Activated naive CD8-positive, alpha-beta T cell treated with anti-CD3 and anti-CD28 coated beads, Interleukin-2, amount 10 ng/mL, durations not matched to agents 7 days and 5 days (primary cell): Measurements from ENCODE around the gene KANK2. TPM values are rescaled to one million over a fixed set of nuclear protein-coding genes. Genes with fewer than 3 reads are reported as not detected.
"Not testable (repeated sequence)": the region's sequence is repeated elsewhere in the genome, so short reads cannot be mapped to it uniquely, and the experiment has no call there.

Experiments
- ATAC-seq: fragments of 150-1000 bp; cut with Tn5 transposase; one replicate; pipeline ENCODE4 v1.10.0; 2021; ENCODE audit warnings: low read depth, moderate library complexity
- POLR2A ChIA-PET: fragments of 350-600 bp; sonication (Branson Sonifier 250); formaldehyde crosslinking; loops from one replicate; lab custom pipeline; 2021; ENCODE audit warnings: antibody characterized with exemption; lab: Charles Lee
- DNase-seq: peaks from one replicate; pipeline ENCODE4 v3.0.0; 2021
- H3K27ac Mint-ChIP-seq: one replicate; pipeline ENCODE4 v1.8.0; 2022; ENCODE audit warnings: mild to moderate bottlenecking, mixed read lengths
- H3K27me3 Mint-ChIP-seq: one replicate; pipeline ENCODE4 v1.8.0; 2022; ENCODE audit warnings: mild to moderate bottlenecking, moderate library complexity, mixed read lengths
- H3K36me3 Mint-ChIP-seq: one replicate; pipeline ENCODE4 v1.8.0; 2021; ENCODE audit warnings: mild to moderate bottlenecking, mixed read lengths
- H3K4me1 Mint-ChIP-seq: one replicate; pipeline ENCODE4 v1.8.0; 2021; ENCODE audit warnings: mixed read lengths
- H3K4me3 Mint-ChIP-seq: one replicate; pipeline ENCODE4 v1.8.0; 2022; ENCODE audit warnings: mild to moderate bottlenecking, moderate library complexity, mixed read lengths
- H3K9me3 Mint-ChIP-seq: one replicate; pipeline ENCODE4 v1.8.0; 2021; ENCODE audit warnings: mixed read lengths
- total RNA-seq, 2 experiments: library from RNA; stranded (reverse); gene quantifications; one replicate each; pipeline ENCODE4 v1.2.3, GENCODE V29; 2021

KANK2 gene
- total RNA-seq, 2 experiments from 2014 or later = 5.3 to 7.9 TPM

DNA sequence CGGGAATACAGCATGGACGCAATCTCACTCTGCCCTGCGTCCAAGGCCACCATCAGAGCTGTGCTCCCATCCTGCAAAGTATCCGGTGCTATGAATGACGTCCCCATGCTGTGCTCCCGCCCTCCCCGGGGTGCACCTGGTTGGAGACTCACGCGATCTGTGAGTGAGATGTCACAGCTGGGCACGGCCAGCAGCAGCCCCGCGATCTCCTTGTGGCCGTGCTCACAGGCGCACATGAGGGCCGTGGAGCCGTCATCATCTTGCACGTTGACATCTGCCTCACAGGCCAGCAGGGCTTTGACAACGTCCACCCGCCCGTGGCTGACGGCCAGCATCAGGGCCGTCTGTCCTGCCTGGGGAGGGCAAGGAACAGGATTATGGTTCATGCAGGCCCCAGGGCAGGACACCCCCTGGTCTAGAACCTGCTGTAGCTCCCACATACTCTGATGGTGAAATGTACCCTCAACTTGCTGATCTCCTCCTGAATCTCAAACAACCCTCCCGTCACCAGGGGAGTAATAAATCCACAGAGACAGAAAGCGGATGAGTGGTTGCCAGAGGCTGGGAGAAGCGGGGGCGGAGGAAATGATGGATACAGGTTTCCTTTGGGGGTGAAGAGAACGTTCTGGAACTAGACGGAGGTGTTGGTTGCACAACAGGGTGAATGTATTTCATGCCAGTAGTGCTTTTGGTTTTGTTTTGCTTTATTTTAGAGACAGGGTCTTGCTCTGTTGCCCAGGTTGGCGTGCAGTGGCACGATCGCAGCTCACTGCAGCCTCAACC, 27.3 kb downstream of the KANK2 start:
- Mint-ChIP-seq H3K27me3 (peaks cover 2% of the 10 kb centered on the region), H3K27ac (no peak overlapping the region), H3K4me1 (no peaks in the 10 kb centered on the region), H3K4me3 (no peak overlapping the region), H3K9me3 (no peaks in the 10 kb centered on the region), H3K36me3 (no peaks in the 10 kb centered on the region)
- ATAC-seq (no peak), DNase-seq (no peak)
- POLR2A ChIA-PET = no interaction called here

DNA sequence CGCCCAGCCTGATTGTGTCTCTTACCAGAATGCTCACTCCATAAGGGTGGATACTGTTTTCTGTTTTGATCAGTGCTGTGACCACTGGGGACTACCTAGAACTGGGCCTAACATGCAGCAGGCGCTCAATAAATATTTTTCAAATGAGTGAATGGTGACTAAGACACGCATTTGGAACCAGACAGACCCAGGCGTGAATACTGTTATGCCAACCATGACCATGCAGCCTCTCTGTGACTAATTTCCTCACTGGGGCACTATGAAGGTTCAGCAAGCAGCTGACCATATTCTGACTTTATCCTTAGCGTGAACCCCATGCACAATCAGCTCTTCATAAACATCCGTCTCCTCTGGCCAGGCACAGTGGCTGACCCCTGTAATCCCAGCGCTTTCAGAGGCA, 28.8 kb downstream of the KANK2 start:
- DNase-seq (no peak), ATAC-seq (no peak)
- H3K4me3 Mint-ChIP-seq = no peak overlapping the region
- H3K27ac Mint-ChIP-seq = no peak overlapping the region
- no peaks in the 10 kb centered on the region for H3K9me3 Mint-ChIP-seq
- peaks cover 2% of the 10 kb centered on the region for H3K27me3 Mint-ChIP-seq
- POLR2A ChIA-PET = no interaction called here
- H3K4me1 Mint-ChIP-seq = no peaks in the 10 kb centered on the region
- H3K36me3 Mint-ChIP-seq = no peaks in the 10 kb centered on the region

DNA sequence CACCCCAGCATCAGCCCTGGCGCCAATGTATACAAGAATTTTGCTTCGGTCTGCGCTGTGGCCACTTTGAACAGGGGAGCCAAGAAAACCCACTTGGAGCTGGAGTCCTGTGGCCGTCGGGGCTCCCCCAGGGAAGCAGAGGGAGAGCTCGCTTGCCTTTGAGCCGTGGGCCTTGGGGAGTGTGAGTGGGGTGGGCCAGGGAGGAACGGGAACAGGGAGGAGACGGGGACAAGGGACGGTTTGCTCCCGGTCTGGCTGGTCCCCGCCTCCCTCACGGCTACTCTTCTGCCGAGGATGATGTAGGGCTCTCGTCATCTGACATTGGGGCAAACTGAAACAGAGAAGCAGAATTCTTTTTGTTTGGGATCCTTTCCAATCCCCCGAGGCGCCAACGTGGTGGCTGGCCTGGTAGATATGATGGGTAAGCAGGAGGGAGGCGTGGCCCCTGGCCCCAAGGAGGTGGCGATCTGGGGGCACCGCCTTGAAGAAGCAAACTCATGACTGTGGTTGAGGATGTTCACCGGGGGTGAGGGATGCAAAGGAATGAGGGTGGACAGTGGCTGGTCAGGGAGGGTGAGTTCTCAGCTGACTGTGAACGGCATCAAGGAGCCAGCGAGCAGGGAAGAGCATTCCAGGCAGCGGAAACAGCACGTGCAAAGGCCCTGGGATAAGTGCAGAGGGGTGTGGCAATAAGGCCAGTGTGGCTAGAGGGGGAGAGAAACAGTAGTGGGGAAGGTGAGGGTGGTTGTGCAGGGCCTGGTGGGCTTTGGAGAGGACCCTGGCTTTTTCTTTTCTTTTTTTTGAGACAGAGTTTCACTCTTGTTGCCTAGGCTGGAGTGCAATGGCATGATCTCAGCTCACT, 30.8 kb downstream of the KANK2 start:
- H3K27ac Mint-ChIP-seq = no peak overlapping the region
- DNase-seq (no peak), ATAC-seq (no peak)
- H3K27me3 Mint-ChIP-seq = peaks cover 2% of the 10 kb centered on the region
- H3K4me1 Mint-ChIP-seq = no peaks in the 10 kb centered on the region
- no peaks in the 10 kb centered on the region for H3K9me3 Mint-ChIP-seq
- no peaks in the 10 kb centered on the region for H3K36me3 Mint-ChIP-seq
- POLR2A ChIA-PET = interaction anchor here (0.7 kb wide), 1 partner anchor 23 kb away, joined by 3 read pairs; no protein-coding TSS in a partner anchor
- H3K4me3 Mint-ChIP-seq = no peak overlapping the region

DNA sequence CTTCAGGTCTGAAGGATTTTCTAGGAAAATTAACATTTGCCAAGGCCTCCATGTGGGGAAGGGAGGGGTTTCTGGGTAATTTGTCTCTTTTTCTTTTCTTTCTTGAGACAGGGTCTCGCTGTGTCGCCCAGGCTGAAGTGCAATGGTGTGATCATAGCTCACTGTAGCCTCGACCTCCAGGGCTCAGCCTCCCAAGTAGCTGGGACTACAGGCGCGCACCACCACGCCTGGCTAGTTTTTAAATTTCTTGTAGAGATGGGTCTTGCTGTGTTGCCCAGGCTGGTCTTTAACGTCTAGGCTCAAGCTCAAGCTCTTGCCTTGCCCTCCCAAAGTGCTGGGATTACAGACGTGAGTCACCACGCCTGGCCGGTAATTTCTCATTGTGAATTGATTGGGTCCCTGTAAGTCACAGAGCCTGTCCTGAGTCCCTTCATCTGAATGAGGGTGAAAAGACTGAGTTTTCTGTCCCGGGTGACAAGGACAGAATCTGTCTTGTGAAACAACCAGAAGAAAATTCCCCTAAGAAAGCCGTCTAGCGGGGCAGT, 31.8 kb downstream of the KANK2 start:
- Mint-ChIP-seq H3K4me3 (no peak overlapping the region), H3K27ac (no peak overlapping the region), H3K9me3 (no peaks in the 10 kb centered on the region), H3K27me3 (peaks cover 2% of the 10 kb centered on the region), H3K36me3 (no peaks in the 10 kb centered on the region), H3K4me1 (no peaks in the 10 kb centered on the region)
- DNase-seq (no peak), ATAC-seq (no peak)
- POLR2A ChIA-PET = interaction anchor here (0.5 to 0.7 kb wide), 3 partner anchors 9 to 31 kb away, joined by 3 read pairs; no protein-coding TSS in a partner anchor

DNA sequence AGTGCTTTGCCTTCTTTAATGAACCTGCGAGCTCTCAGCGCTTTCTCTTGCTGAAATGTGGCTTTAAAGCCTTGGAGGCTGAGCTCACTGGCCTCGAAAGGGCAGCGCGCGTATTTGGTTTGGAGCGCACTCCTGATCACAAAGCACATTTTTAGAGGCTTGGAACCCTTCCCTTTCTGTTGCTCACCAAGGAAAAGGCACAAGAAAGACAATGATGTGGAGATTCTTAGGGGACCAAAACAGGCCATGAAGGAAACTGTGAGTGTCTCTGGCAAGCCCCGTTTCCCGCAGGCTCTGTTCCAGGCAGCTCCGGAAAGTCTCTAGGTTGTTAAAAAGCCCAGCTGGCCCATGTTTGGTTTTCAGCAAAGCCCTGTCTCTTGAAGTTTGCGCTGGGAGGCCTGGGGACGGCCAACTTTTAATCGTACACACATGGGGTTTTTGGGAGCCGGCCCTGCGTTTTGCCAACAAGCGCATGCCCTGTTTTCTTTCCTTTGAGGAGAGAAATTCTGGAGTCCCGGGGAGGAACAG, 32.4 kb downstream of the KANK2 start:
- no peak for ATAC-seq
- POLR2A ChIA-PET = interaction anchor here (1.1 kb wide), 1 partner anchor 13 kb away, joined by 3 read pairs; no protein-coding TSS in a partner anchor

DNA sequence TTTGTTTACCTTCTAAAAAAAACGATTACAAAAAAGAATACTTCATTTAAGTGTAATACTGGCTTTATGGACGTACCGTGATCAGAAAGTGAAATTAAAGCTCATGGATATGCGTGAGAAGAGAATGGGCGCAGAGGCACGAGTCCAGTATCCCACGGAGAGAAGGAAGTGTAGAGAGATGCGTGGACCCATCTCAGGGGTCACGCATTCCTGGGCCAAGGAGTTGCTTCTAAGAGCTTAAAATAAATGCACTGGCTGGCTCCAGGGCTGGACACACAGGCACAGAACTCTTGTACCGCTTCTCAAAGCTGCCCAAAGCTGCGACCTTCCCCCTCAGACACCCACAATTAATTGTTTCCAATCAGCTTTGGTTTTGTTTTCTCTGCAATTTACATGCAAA, 33.0 kb downstream of the KANK2 start:
- Mint-ChIP-seq H3K4me1 (no peaks in the 10 kb centered on the region), H3K27me3 (peaks cover 4% of the 10 kb centered on the region), H3K36me3 (no peaks in the 10 kb centered on the region), H3K27ac (no peak overlapping the region), H3K4me3 (no peak overlapping the region), H3K9me3 (no peaks in the 10 kb centered on the region)
- POLR2A ChIA-PET = interaction anchor here (1.1 kb wide), 1 partner anchor 13 kb away, joined by 3 read pairs; no protein-coding TSS in a partner anchor
- ATAC-seq = no peak
- DNase-seq = no peak

More for the DNA sequence above, 32.4 kb downstream of the KANK2 start:
- Mint-ChIP-seq H3K4me3 (no peak overlapping the region), H3K4me1 (no peaks in the 10 kb centered on the region), H3K36me3 (no peaks in the 10 kb centered on the region), H3K27ac (no peak overlapping the region), H3K27me3 (peaks cover 4% of the 10 kb centered on the region), H3K9me3 (no peaks in the 10 kb centered on the region)
- no peak for DNase-seq

DNA sequence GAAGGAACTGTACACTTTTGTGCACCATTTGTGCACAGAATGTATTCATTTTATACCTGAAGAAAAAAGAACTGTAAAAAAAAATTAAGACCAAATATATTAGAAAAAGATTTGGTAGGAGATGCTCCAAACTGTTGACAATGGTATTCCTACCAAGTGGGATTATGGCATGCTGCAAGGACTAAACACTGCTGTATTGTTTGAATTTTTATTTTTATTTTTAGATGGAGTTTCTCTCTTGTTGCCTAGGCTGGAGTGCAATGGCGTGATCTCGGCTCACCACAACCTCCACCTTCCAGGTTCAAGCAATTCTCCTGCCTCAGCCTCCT, 36.9 kb downstream of the KANK2 start:
- H3K27ac Mint-ChIP-seq, H3K4me3 Mint-ChIP-seq, H3K27me3 Mint-ChIP-seq, DNase-seq, ATAC-seq, H3K4me1 Mint-ChIP-seq, H3K36me3 Mint-ChIP-seq, H3K9me3 Mint-ChIP-seq, POLR2A ChIA-PET: not testable (repeated sequence)

DNA sequence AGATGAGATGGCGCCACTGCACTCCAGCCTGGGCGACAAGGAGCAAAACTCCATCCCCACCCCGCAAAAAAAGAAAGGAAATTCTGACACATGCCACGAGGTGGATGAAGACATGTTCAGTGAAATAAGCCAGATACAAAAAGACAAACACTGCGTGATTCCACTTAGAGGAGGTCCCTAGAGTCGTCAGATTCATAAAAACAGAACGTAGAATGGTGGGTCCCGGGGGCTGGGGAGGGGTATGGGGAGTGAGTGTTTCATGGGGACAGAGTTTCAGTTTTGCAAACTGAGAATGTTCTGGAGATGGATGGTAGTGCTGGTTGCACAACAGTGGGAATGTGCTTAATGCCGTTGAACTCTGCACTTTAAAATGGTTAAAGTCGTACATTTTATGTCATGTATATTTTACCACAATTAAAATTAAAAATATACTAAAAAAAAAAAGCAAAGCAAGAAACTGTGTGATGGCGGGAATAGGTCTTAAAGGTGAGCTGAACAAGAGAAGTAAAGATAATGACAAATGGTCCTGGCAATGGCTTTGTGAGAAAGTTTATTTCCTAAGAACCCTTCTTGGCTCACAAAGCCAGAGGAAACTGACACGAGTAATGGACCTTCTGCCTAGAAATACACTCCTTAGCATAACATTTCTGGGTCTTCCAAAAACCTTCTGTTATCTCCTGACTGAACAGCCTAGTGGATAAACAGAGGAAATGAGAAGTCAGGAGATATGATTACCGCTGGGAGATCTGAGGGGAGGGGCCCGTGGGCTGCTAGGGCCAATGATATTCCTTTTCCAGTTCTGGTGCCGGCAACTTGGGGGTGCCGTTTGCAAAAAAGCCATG, 37.5 kb downstream of the KANK2 start:
- DNase-seq (no peak), ATAC-seq (no peak)
- Mint-ChIP-seq H3K27me3 (peaks cover 2% of the 10 kb centered on the region), H3K4me3 (no peak overlapping the region), H3K4me1 (peaks cover 6% of the 10 kb centered on the region), H3K27ac (no peak overlapping the region), H3K36me3 (no peaks in the 10 kb centered on the region), H3K9me3 (no peaks in the 10 kb centered on the region)
- POLR2A ChIA-PET = no interaction called here

DNA sequence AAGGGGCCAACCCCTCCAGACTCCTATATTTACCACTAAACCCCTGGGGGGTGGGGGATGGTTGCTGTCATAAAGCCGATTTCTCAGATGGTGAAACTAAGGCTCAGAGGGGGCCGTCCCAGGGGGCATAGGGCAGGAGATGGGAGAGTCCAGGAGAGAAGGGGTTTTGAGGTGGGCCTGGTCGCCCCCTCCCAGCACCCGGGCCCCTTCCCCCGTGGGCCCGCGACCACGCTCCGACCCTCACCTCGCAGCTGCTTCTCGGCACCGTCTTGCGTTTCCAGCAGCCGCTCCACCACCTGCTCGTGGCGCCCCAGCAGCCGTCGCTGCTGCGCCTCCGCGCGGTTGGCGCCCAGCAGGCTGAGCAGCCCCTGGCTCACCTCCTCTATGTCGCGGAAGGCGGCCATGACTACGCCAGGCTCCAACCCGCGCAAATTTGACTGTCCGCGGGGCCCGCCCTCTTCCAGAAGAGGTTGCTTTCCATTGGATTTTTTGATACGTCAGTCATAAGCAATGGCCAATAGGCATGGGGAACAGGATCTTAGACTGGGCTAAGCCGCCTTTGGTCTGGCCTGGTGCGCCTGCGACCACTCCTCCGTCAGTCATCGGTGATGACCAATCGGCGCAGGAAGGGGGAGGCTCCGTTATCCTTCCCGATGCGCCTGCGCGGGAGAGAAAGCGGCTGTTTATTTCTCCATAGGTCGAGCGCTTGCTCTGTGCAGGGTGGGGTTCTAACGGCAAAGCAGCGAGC, 41.8 kb downstream of the KANK2 start, which contains the start of gene SPC24:
TSS of gene SPC24 (minus strand) at position 410 of the 748 bp plus-strand sequence. CDS start at position 404, 6 bp downstream.
- Mint-ChIP-seq H3K27ac (peak within 1 kb of the TSS; percentile 93), H3K4me3 (peak within 1 kb of the TSS; percentile 92), H3K4me1 (peaks cover 18% of the 10 kb centered on the region), H3K36me3 (peaks cover 18% of the 10 kb centered on the region), H3K27me3 (peaks cover 2% of the 10 kb centered on the region), H3K9me3 (no peaks in the 10 kb centered on the region)
- DNase-seq (peak; percentile 89), ATAC-seq (peak; percentile 100)
- POLR2A ChIA-PET = interaction anchor here (0.6 to 2.1 kb wide), 12 partner anchors 8 to 248 kb away, joined by 3 to 13 read pairs (median 4); partner anchors contain the start of genes LDLR and SWSAP1

DNA sequence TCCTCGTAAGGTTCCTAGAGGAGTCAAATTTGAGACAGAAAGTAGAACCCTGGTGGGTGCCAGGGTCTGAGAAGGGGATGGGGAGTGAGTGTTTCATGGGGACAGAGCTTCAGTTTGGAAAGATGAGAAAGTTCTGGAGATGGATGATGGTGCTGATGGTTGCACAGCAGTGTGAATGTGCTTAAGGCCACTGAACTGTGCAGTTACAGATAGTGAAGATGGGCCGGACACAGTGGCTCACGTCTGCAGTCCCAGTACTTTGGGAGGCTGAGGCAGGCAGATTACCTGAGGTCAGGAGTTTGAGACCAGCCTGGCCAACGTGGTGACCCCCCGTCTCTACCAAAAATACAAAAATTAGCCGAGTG, 42.7 kb downstream of the KANK2 start:
- no peak for ATAC-seq
- Mint-ChIP-seq H3K4me1 (peaks cover 18% of the 10 kb centered on the region), H3K27ac (peak overlapping the region; percentile 93), H3K9me3 (no peaks in the 10 kb centered on the region), H3K36me3 (peaks cover 18% of the 10 kb centered on the region), H3K27me3 (no peaks in the 10 kb centered on the region), H3K4me3 (peak overlapping the region; percentile 92)
- POLR2A ChIA-PET = interaction anchor here (0.7 to 2.1 kb wide), 6 partner anchors 11 to 220 kb away, joined by 3 to 13 read pairs (median 4); partner anchors contain the start of genes LDLR and SWSAP1
- no peak for DNase-seq

DNA sequence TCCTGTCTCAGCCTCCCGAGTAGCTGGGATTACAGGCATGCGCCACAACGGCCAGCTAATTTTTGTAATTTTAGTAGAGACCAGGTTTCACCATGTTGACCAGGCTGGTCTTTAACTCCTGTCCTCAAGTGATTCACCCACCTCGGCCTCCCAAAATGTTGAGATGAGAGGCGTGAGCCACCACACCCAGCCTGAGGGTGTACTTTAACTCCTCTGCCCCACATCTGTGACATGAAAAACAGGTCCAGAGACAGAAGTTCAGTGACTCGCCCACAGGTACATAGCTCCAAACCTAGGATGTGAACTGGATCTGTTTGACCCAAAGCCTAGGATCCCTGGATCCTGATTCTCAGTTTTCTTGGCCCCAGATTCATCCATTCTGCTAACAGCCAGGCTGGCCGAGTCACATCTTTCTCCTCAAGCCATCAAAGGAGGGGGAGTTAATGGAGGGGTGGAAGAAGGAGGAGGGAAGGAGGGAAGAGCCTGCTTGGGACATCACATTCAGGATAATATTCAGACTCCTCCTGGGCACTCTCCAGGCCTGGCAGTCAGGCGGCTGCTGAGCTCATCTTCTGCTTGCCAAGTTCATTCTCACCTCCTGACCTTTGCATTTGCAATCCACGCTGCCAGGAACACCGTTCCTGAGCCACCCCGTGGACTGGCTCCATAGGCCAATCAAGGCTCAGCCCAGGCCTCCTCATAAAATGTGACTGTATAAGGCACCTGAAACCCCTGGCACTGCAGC, 44.9 kb downstream of the KANK2 start:
- no peaks in the 10 kb centered on the region for H3K9me3 Mint-ChIP-seq
- peaks cover 18% of the 10 kb centered on the region for H3K4me1 Mint-ChIP-seq
- DNase-seq = no peak

More for the DNA sequence above, 44.9 kb downstream of the KANK2 start:
- no peaks in the 10 kb centered on the region for H3K27me3 Mint-ChIP-seq
- ATAC-seq = no peak
- peak overlapping the region; percentile 17 for H3K4me3 Mint-ChIP-seq
- H3K36me3 Mint-ChIP-seq = peaks cover 37% of the 10 kb centered on the region
- H3K27ac Mint-ChIP-seq = no peak overlapping the region
- POLR2A ChIA-PET = no interaction called here
